ENCODE results near the gene THBS2. TPM values are rescaled to one million over a fixed set of nuclear protein-coding genes. Genes with fewer than 3 reads are reported as not detected.
"Not testable (repeated sequence)": the region's sequence is repeated elsewhere in the genome, so short reads cannot be mapped to it uniquely, and the experiment has no call there.

THBS2 gene
- total RNA-seq, 3 donors from 2014 or later = 3.7 to 39.1 (median 4.0) TPM

DNA sequence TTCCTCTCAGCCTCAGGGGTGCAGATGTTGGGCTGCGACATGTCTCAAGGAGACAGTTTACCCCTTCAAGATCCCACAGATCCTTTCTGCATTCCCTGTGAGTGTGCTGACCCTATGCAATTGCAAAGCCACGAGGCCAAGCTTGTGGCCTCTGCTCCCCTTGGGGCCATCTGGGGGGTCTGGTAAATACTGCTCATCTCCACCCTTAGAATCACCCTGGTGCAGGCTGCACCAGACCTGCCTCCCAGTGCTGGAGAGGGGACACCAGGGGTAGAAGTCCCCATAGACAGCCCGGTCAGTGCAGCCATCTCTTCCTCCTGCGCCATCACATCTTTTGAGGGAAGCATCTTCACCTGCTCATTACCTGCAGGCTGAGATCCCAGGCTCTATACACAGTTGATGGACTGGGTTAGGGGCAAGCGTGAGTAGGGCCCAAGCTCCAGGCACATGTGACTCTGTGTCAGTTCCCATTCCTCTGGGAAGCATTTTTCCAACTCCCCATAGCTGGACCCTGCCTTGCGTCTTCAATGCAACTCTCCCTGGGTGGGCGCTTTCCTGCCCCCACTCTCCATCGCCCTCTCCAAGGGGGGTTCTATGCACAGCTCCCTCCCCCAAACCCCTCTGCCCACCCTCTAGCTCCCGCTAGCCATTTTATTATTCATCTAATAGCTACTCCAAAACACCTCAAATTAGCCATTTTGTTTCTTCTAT lies 53.9 kb downstream of the THBS2 start:
- no peaks in the 10 kb centered on the region for H3K4me1 ChIP-seq (ENCODE audit: low read depth)
- TF ChIP-seq CTCF (IDR thresholded peaks at IDR 0.05) = no peak
- DNase-seq (no peak), ATAC-seq (no peak)
- no peaks in the 10 kb centered on the region for H3K9me3 ChIP-seq
- intact Hi-C loops (cut with DNase I, micrococcal nuclease) = no loop called here
- H3K4me3 ChIP-seq = no peak overlapping the region
- H3K36me3 ChIP-seq (ENCODE audit: low read depth) = no peaks in the 10 kb centered on the region

DNA sequence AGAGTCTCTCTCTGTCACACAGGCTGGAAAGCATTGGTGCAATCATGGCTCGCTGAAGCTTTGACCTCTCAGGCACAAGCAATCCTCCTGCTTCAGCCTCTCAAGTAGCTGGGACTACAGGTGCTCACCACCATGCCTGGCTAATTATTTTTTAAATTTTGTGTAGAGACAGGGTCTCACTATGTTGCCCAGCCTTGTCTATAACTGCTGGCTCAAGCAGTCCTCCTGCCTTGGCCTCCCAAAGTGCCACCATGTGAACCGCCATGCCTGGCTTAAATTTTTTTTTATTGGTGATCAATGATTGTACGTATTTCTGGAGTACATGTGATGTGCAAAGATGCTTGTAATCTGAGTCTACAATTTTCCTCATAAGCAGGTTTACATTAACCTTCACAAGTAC lies 54.8 kb downstream of the THBS2 start:
- ATAC-seq (no peak), DNase-seq (no peak)
- Histone ChIP-seq H3K36me3 (ENCODE audit: low read depth) (no peaks in the 10 kb centered on the region), H3K4me3 (no peak overlapping the region), H3K4me1 (ENCODE audit: low read depth) (no peaks in the 10 kb centered on the region), H3K9me3 (no peaks in the 10 kb centered on the region)
- intact Hi-C loops (cut with DNase I, micrococcal nuclease) = no loop called here
- no peak for TF ChIP-seq CTCF (IDR thresholded peaks at IDR 0.05)

- H3K4me1 ChIP-seq (ENCODE audit: low read depth); H3K4me3 ChIP-seq; DNase-seq; intact Hi-C loops (cut with DNase I, micrococcal nuclease); H3K36me3 ChIP-seq (ENCODE audit: low read depth); ATAC-seq; H3K9me3 ChIP-seq: not testable (repeated sequence)
Observed at GRCh38 chr6:169197929-169198328, 55.7 kb downstream of the THBS2 start.

DNA sequence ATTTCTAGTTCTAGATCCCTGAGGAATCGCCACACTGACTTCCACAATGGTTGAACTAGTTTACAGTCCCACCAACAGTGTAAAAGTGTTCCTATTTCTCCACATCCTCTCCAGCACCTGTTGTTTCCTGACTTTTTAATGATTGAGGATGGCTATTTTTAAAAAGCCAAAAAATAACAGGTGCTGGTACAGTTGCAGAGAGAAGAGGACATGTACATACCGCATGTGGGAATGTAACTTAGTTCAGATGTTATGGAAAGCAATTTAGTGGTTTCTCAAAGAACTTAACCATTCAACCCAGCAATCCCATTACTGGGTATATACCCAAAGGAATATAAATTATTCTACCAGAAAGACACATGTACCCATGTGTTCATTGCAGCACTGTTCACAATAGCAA lies 57.4 kb downstream of the THBS2 start:
- H3K36me3 ChIP-seq (ENCODE audit: low read depth); H3K9me3 ChIP-seq; ATAC-seq; intact Hi-C loops (cut with DNase I, micrococcal nuclease); DNase-seq; H3K4me1 ChIP-seq (ENCODE audit: low read depth); H3K4me3 ChIP-seq: not testable (repeated sequence)

DNA sequence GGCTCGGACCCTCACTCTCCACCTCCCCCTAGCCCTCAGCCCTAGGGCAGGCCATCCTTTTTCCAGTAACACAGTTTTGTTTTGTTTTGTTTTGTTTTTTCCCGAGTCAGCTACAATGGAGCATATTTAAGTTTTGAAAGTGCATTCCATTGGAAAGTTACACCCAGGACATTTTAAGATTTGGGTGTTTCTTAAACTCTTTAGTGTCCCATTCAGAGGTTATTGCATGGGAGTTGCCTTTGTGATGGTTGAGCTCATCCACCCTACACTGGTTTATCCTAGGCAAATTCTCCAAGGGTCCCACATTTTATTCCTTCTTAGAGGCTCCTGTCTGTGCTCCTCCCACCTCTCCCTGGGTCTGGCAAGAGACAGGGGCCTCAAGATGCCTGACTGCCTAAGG lies 58.9 kb downstream of the THBS2 start:
- DNase-seq = no peak
- TF ChIP-seq CTCF (IDR thresholded peaks at IDR 0.05) = no peak
- no peaks in the 10 kb centered on the region for H3K4me1 ChIP-seq (ENCODE audit: low read depth)
- H3K9me3 ChIP-seq = no peaks in the 10 kb centered on the region
- no peaks in the 10 kb centered on the region for H3K36me3 ChIP-seq (ENCODE audit: low read depth)
- H3K4me3 ChIP-seq = no peak overlapping the region
- ATAC-seq = no peak
- intact Hi-C loops (cut with DNase I, micrococcal nuclease) = no loop called here

DNA sequence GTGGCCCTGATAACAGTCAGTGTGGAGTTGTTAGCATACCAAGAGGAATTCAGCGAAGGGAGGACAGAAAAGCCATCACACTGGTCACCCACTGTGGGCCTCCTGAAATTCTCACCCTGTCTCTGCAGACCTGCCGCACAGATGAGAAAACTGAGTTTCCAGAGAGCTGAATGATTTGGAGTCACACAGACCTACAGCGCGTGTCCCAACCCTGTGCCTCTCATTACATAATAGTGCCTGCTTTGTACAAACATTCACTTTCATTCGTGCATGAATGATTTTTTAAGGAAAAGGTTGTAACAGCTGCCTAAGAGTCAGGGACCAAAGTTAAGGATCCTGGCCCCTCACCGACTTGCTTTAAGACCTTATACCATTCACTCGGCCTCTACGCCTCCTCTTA lies 62.7 kb downstream of the THBS2 start:
- H3K36me3 ChIP-seq (ENCODE audit: low read depth) = no peaks in the 10 kb centered on the region
- no peak for ATAC-seq
- intact Hi-C loops (cut with DNase I, micrococcal nuclease) = no loop called here

More for the DNA sequence above, 62.7 kb downstream of the THBS2 start:
- no peak for DNase-seq
- no peaks in the 10 kb centered on the region for H3K9me3 ChIP-seq
- no peak overlapping the region for H3K4me3 ChIP-seq
- no peaks in the 10 kb centered on the region for H3K4me1 ChIP-seq (ENCODE audit: low read depth)
- TF ChIP-seq CTCF (IDR thresholded peaks at IDR 0.05) = no peak

Measured in mucosa of descending colon (tissue), 3 donors.